ENCODE measurements around the gene OR11H7. TPM values are rescaled to one million over a fixed set of nuclear protein-coding genes. Genes with fewer than 3 reads are reported as not detected.
"Not testable (repeated sequence)": the region's sequence is repeated elsewhere in the genome, so short reads cannot be mapped to it uniquely, and the experiment has no call there.

Gene OR11H7
- total RNA-seq, 4 donors from 2014 or later = not detected

DNA sequence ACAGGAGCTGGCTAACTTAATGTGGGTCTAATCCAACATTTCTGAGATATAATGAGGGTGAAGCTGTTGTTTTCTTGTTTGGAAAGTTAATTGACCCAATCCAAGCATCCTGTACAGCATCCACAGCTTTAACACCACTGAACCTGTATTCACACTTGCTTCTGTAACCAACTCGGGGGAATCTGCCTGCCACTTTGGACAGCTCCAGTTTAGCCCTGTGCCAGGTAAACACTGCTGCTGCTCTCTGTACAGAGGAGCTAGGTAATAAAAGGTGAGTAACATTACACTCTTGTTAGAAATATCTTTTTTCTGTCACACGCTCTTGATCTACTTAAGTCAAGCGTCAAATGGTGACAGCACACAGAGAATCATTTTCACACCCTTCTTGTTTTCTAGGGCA, 37.4 kb upstream of the OR11H7 start:
- WGBS, 2 donors = 68 to 74% methylated on average over 3 of the region's 3 CpGs
- TF ChIP-seq, protein P1, sequence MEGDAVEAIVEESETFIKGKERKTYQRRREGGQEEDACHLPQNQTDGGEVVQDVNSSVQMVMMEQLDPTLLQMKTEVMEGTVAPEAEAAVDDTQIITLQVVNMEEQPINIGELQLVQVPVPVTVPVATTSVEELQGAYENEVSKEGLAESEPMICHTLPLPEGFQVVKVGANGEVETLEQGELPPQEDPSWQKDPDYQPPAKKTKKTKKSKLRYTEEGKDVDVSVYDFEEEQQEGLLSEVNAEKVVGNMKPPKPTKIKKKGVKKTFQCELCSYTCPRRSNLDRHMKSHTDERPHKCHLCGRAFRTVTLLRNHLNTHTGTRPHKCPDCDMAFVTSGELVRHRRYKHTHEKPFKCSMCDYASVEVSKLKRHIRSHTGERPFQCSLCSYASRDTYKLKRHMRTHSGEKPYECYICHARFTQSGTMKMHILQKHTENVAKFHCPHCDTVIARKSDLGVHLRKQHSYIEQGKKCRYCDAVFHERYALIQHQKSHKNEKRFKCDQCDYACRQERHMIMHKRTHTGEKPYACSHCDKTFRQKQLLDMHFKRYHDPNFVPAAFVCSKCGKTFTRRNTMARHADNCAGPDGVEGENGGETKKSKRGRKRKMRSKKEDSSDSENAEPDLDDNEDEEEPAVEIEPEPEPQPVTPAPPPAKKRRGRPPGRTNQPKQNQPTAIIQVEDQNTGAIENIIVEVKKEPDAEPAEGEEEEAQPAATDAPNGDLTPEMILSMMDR (IDR thresholded peaks at IDR 0.05) = no peak
- TF ChIP-seq POLR2A (IDR thresholded peaks at IDR 0.05) = no peak

DNA sequence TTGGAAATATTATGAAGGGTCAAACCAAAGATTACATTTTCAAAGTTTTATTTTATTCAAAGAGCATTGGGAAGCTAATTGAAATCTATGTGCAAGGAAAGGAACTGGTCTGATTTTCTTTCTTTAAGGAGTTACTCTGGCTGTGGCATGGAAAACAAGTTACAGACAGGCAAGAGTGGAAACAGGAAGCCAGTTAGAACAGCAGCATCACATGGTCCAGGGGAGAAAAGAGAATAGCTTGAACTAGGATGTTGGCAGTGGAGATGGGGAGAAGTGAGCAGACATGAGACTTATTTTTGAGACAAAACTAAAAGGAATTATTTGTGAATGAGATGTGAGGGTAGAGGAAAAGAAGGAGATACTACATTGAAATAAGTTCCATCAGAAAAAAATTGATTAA, 34.7 kb upstream of the OR11H7 start:
- no peak for DNase-seq (ENCODE audit: low spot score in 2 of 2)
- no peak for TF ChIP-seq POLR2A (IDR thresholded peaks at IDR 0.05)
- TF ChIP-seq, protein P1 (IDR thresholded peaks at IDR 0.05) = no peak
- intact Hi-C loops (cut with DNase I; ENCODE audit: low total_unique reads) = no loop called here
- no peak overlapping the region for H3K4me3 ChIP-seq (ENCODE audit: low read depth, poor library complexity, severe bottlenecking)

More for the DNA sequence above, 37.4 kb upstream of the OR11H7 start:
- intact Hi-C loops (cut with DNase I; ENCODE audit: low total_unique reads) = no loop called here
- DNase-seq (ENCODE audit: low spot score in 2 of 2) = no peak
- H3K4me3 ChIP-seq (ENCODE audit: low read depth, poor library complexity, severe bottlenecking) = no peak overlapping the region

DNA sequence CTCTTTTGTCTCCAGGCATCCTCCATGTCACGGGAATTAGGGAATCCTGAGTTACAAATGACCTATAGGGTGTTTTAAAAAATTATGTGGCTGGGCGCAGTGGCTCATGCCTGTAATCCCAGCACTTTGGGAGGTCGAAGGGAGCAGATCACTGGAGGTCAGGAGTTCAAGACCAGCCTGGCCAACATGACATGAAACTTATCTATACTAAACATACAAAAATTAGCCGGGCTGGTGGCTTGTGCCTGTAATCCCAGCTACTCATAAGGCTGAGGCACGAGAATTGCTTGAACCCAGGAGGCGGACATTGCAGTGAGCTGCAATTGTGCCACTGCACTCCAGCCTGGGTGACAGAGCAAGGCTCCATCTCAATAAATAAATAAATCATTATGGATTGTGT, 33.6 kb upstream of the OR11H7 start:
- intact Hi-C loops (cut with DNase I; ENCODE audit: low total_unique reads); H3K4me3 ChIP-seq (ENCODE audit: low read depth, poor library complexity, severe bottlenecking); DNase-seq (ENCODE audit: low spot score in 2 of 2): not testable (repeated sequence)
- WGBS, 2 donors = 67 to 72% methylated on average over 6 of the region's 6 CpGs

DNA sequence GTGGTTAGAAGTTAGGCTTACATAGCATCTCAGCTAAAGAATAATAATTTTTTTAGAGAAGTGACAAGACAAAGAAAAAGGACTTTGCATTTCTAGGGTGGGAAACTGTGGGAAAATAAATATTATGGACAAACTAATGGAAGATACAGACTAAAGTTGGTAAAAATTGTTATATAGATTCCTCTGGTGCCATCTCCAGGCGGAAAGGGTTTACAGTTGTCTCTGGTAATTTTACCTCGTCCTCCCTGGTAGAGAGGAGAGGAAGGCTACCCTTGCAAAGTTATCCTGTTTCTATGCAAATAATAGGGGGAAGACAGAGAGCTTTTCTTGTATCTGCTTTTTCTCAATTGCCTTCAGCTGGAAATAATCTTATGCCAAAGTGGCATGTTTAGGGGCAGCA, 32.9 kb upstream of the OR11H7 start:
- DNase-seq (ENCODE audit: low spot score in 2 of 2) = no peak
- intact Hi-C loops (cut with DNase I; ENCODE audit: low total_unique reads) = no loop called here
- H3K4me3 ChIP-seq (ENCODE audit: low read depth, poor library complexity, severe bottlenecking) = no peak overlapping the region
- TF ChIP-seq POLR2A (IDR thresholded peaks at IDR 0.05) = no peak
- TF ChIP-seq, protein P1 (IDR thresholded peaks at IDR 0.05) = no peak
- 47 to 50% methylated on average over 2 of the region's 2 CpGs for WGBS, 2 donors

DNA sequence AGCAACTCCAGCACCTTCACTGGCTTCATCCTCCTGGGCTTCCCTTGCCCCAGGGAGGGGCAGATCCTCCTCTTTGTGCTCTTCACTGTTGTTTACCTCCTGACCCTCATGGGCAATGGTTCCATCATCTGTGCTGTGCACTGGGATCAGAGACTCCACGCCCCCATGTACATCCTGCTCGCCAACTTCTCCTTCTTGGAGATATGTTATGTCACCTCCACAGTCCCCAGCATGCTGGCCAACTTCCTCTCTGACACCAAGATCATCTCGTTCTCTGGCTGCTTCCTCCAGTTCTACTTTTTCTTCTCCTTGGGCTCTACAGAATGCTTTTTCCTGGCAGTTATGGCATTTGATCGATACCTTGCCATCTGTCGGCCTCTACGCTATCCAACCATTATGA, 31.3 kb upstream of the OR11H7 start:
- intact Hi-C loops (cut with DNase I; ENCODE audit: low total_unique reads) = no loop called here
- TF ChIP-seq, protein P1 (IDR thresholded peaks at IDR 0.05) = no peak
- TF ChIP-seq POLR2A (IDR thresholded peaks at IDR 0.05) = no peak

DNA sequence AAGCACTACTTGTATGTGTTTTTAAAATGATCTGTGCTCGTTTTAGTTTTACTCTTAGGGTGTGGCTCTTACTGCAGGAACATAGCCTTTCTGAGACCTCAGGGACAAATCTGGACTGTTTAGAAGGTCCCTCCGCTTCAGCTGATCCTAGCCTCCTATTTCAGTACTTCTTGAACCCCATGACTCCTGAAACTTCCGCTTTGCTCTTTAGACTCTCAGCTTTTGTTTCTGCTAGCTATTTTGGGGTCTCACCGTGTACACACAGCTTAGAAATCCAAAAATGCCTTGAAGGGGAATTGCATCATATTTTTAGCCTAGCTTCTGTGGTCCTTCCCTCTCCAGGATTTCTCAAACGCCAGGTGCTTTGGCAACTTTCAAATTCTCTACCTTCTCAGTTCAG, 29.8 kb upstream of the OR11H7 start:
- no peak for TF ChIP-seq POLR2A (IDR thresholded peaks at IDR 0.05)
- TF ChIP-seq, protein P1 (IDR thresholded peaks at IDR 0.05) = no peak
- intact Hi-C loops (cut with DNase I; ENCODE audit: low total_unique reads) = no loop called here
- WGBS, 2 donors = 58 to 71% methylated on average over 5 of the region's 5 CpGs
- DNase-seq (ENCODE audit: low spot score in 2 of 2) = no peak
- no peak overlapping the region for H3K4me3 ChIP-seq (ENCODE audit: low read depth, poor library complexity, severe bottlenecking)

More for the DNA sequence above, 31.3 kb upstream of the OR11H7 start:
- WGBS, 2 donors = 83 to 85% methylated on average over 5 to 6 of the region's 6 CpGs
- no peak for DNase-seq (ENCODE audit: low spot score in 2 of 2)
- no peak overlapping the region for H3K4me3 ChIP-seq (ENCODE audit: low read depth, poor library complexity, severe bottlenecking)
